HepG2 (cell line): Measurements from ENCODE around the gene NKD2. TPM values are rescaled to one million over a fixed set of nuclear protein-coding genes. Genes with fewer than 3 reads are reported as not detected.

Experiments
- ATAC-seq: fragments of 200-7000 bp; cut with Tn5 transposase; 3 replicates; pipeline ENCODE4 v1.9.1; 2020; ENCODE audit warnings: mild to moderate bottlenecking, moderate library complexity
- BruUV-seq: library from RNA; stranded (reverse); fragments of 400-500 nt; replicated peaks from 2 replicates; lab custom pipeline; 2021; lab: Mats Ljungman, UMichigan
- CTCF ChIA-PET: fragments of 300-600 bp; formaldehyde crosslinking; extraction: SDS; loops from one replicate; lab custom pipeline; 2021; ENCODE audit warnings: low total read pairs, inconsistent platforms, low intra/inter-chr PET ratio; lab: Yijun Ruan, JAX
- POLR2A ChIA-PET: fragments of 350-600 bp; sonication (Branson Sonifier 250); formaldehyde crosslinking; loops from one replicate; lab custom pipeline; 2020; ENCODE audit warnings: antibody characterized with exemption, inconsistent platforms; lab: Yijun Ruan, JAX
- DNase-seq: peaks from one replicate; pipeline ENCODE4 v3.0.0-alpha.2; 2015; ENCODE audit warnings: low spot score
- FAIRE-seq: peaks from 3 replicates; lab custom pipeline; 2011; peaks lifted over from hg19 to GRCh38; lab: Jason Lieb, UNC
- H2AFZ ChIP-seq: one replicate; pipeline ENCODE4 v1.6.1; 2011; ENCODE audit warnings: low read length, inconsistent platforms
- H3K27ac ChIP-seq: fragments of 300-600 bp; 3 replicates; pipeline ENCODE4 v1.8.0; 2011; ENCODE audit warnings: mixed run types, mild to moderate bottlenecking, mixed read lengths, low read length, inconsistent platforms; ENCODE audit not compliant: insufficient read depth; ENCODE audit errors: extremely low read length
- H3K27me3 ChIP-seq, 2 experiments: fragments of 200-600 bp in 1 of 2; 2 replicates in 1 of 2; 3 replicates in 1 of 2; pipeline versions ENCODE4 v1.6.0 to v1.8.0; 2011; ENCODE audit warnings: low read length in 2 of 2, mild to moderate bottlenecking in 2 of 2, moderate library complexity in 2 of 2, inconsistent platforms in 1 of 2; ENCODE audit not compliant: insufficient read depth in 2 of 2, control insufficient read depth in 1 of 2
- H3K36me3 ChIP-seq, 2 experiments: fragments of 200-600 bp in 1 of 2; replicated peaks in 1 of 2; 2 replicates in 1 of 2; 3 replicates in 1 of 2; pipeline versions ENCODE4 v1.5.1 to v1.8.0; 2011; ENCODE audit warnings: low read length in 2 of 2, inconsistent platforms in 1 of 2; ENCODE audit not compliant: insufficient read depth in 2 of 2, control insufficient read depth in 1 of 2
- H3K4me1 ChIP-seq: 2 replicates; pipeline ENCODE4 v1.5.1; 2012; ENCODE audit warnings: low read length, inconsistent platforms; ENCODE audit not compliant: insufficient read depth
- H3K4me2 ChIP-seq: 2 replicates; pipeline ENCODE4 v1.6.0; 2011; ENCODE audit warnings: low read depth, low read length, inconsistent platforms
- H3K4me3 ChIP-seq, 3 experiments: fragments of 200-600 bp in 1 of 3; sonication (generic), shearing (Covaris generic) in 1 of 3; replicated peaks in 1 of 3; 2 replicates each; pipeline ENCODE4 v1.5.1; 2011 to 2016; ENCODE audit warnings: low read length in 3 of 3, inconsistent platforms in 2 of 3, low read depth in 2 of 3, mild to moderate bottlenecking in 2 of 3, control low read depth in 1 of 3, mixed read lengths in 1 of 3; ENCODE audit not compliant: insufficient read depth in 1 of 3
- H3K79me2 ChIP-seq: one replicate; pipeline ENCODE4 v1.6.1; 2011; ENCODE audit warnings: low read length, inconsistent platforms; ENCODE audit not compliant: insufficient read depth
- H3K9ac ChIP-seq: 2 replicates; pipeline ENCODE4 v1.6.0; 2011; ENCODE audit warnings: mild to moderate bottlenecking, low read depth, low read length, inconsistent platforms; ENCODE audit not compliant: insufficient read depth
- H3K9me3 ChIP-seq: 2 replicates; pipeline ENCODE4 v1.5.1; 2012; ENCODE audit warnings: mild to moderate bottlenecking, low read length
- H4K20me1 ChIP-seq: 2 replicates; pipeline ENCODE4 v1.6.0; 2011; ENCODE audit warnings: inconsistent platforms, mild to moderate bottlenecking, low read length, moderate library complexity; ENCODE audit not compliant: insufficient read depth
- CREM ChIP-seq, 2 experiments: sonication (generic) in 1 of 2; formaldehyde crosslinking in 1 of 2; IDR thresholded peaks; 2 replicates each; pipeline versions ENCODE4 v1.4.0 to v1.6.1; 2016 to 2020; ENCODE audit warnings: antibody characterized with exemption in 1 of 2, mild to moderate bottlenecking in 1 of 2, missing genetic modification reagents in 1 of 2
- FOXC1 ChIP-seq: sonication (generic); formaldehyde crosslinking; IDR thresholded peaks from 2 replicates; pipeline ENCODE4 v1.8.0; 2022; ENCODE audit warnings: mild to moderate bottlenecking, missing genetic modification reagents, borderline replicate concordance
- HOXD1 ChIP-seq: sonication (generic); formaldehyde crosslinking; IDR thresholded peaks from 2 replicates; pipeline ENCODE4 v1.5.0; 2020; ENCODE audit warnings: missing genetic modification reagents
- KLF9 ChIP-seq: IDR thresholded peaks from 2 replicates; pipeline ENCODE4 v1.6.1; 2016; ENCODE audit warnings: low read depth
- NFRKB ChIP-seq: fragments of 450-650 bp; IDR thresholded peaks from 2 replicates; pipeline ENCODE4 v1.6.1; 2017
- NR1H2 ChIP-seq: sonication (generic); formaldehyde crosslinking; IDR thresholded peaks from 2 replicates; pipeline ENCODE4 v1.8.1; 2022; ENCODE audit warnings: low read depth, missing genetic modification reagents, borderline replicate concordance
- SIN3B ChIP-seq: fragments of 150-350 bp; IDR thresholded peaks from 2 replicates; pipeline ENCODE4 v1.6.1; 2014; ENCODE audit warnings: low read length
- YY1 ChIP-seq: IDR thresholded peaks from 2 replicates; pipeline ENCODE4 v1.6.1; 2011; ENCODE audit warnings: low read length, low read depth, moderate library complexity, mild to moderate bottlenecking; ENCODE audit not compliant: insufficient read depth, insufficient replicate concordance
- ZBTB42 ChIP-seq: sonication (generic); formaldehyde crosslinking; IDR thresholded peaks from 2 replicates; pipeline ENCODE4 v1.5.0; 2020; ENCODE audit warnings: mild to moderate bottlenecking, missing genetic modification reagents
- ZFP90 ChIP-seq: sonication (generic); formaldehyde crosslinking; IDR thresholded peaks from 2 replicates; pipeline ENCODE4 v1.8.0; 2022; ENCODE audit warnings: missing genetic modification reagents, mild to moderate bottlenecking, inconsistent platforms, borderline replicate concordance
- ZNF260 ChIP-seq: sonication (generic); formaldehyde crosslinking; IDR thresholded peaks from 2 replicates; pipeline ENCODE4 v1.4.0; 2020; ENCODE audit warnings: missing genetic modification reagents, low read depth, mild to moderate bottlenecking, borderline replicate concordance
- ZNF512 ChIP-seq: sonication (generic); formaldehyde crosslinking; IDR thresholded peaks from 2 replicates; pipeline ENCODE4 v1.4.0; 2020; ENCODE audit warnings: mild to moderate bottlenecking, missing genetic modification reagents
- ZNF570 ChIP-seq: sonication (generic); formaldehyde crosslinking; IDR thresholded peaks from 2 replicates; pipeline ENCODE4 v1.4.0; 2020; ENCODE audit warnings: mild to moderate bottlenecking, missing genetic modification reagents, borderline replicate concordance
- ZNF607 ChIP-seq: sonication (generic); formaldehyde crosslinking; IDR thresholded peaks from 2 replicates; pipeline ENCODE4 v1.5.1; 2020; ENCODE audit warnings: missing genetic modification reagents, mild to moderate bottlenecking, borderline replicate concordance
- ZNF790 ChIP-seq: sonication (generic); formaldehyde crosslinking; IDR thresholded peaks from 2 replicates; pipeline ENCODE4 v1.8.0; 2022; ENCODE audit warnings: missing genetic modification reagents, mild to moderate bottlenecking, borderline replicate concordance
- ZNF878 ChIP-seq: sonication (generic); formaldehyde crosslinking; IDR thresholded peaks from 2 replicates; pipeline ENCODE4 v1.8.1; 2023; ENCODE audit warnings: mild to moderate bottlenecking, missing genetic modification reagents, moderate library complexity
- ZNF879 ChIP-seq: sonication (generic); formaldehyde crosslinking; IDR thresholded peaks from 2 replicates; pipeline ENCODE4 v1.8.1; 2023; ENCODE audit warnings: missing genetic modification reagents
- ZSCAN9 ChIP-seq: IDR thresholded peaks from 2 replicates; pipeline ENCODE4 v1.6.1; 2016; ENCODE audit warnings: borderline replicate concordance
- WGBS: methylation state at CpG from one replicate; pipeline ENCODE4 v1.1.6; 2017; ENCODE audit warnings: low lambda C conversion rate; 5-methylcytosine and 5-hydroxymethylcytosine counted together
- in situ Hi-C: cut with HindIII; loops from 2 replicates; pipeline ENCODE4 v1.10.0; 2017; ENCODE audit warnings: low pct_unique_long_range_greater_than_20kb; ENCODE audit not compliant: extremely low pct_ligation_motif_present
- intact Hi-C: fragments of 100-400 bp; cut with micrococcal nuclease; formaldehyde crosslinking; loops from one replicate; pipeline ENCODE4 v1.10.0; 2022; ENCODE audit not compliant: unreplicated experiment
- polyA plus RNA-seq, 8 experiments: library from polyadenylated mRNA; depleted of rRNA in 3 of 8; stranded (reverse) in 7 of 8; unstranded in 1 of 8; fragments of >200 nt; fragmentation: Illumina TruSeq in 4 of 8; extraction: Trizol in 4 of 8; gene quantifications; 2 replicates each; pipeline versions ENCODE4 v1.2.1 to v1.2.3, GENCODE V29; 2011 to 2016; ENCODE audit warnings: low read depth in 4 of 8, missing spikeins in 1 of 8, mixed read lengths in 1 of 8; ENCODE audit not compliant: insufficient read depth in 1 of 8
- total RNA-seq, 5 experiments: library from RNA; depleted of rRNA; stranded (reverse); fragments of >200 nt; fragmentation: Illumina TruSeq; extraction: Trizol; gene quantifications; 2 replicates each; pipeline ENCODE4 v1.2.3, GENCODE V29; 2016; ENCODE audit warnings: low read depth in 1 of 5

NKD2 gene
- total and polyA plus RNA-seq, 2 of the 13 experiments (the other 11 are each of a cell fraction or from before 2014, with no cell fraction given), result 0.53 to 0.82 TPM

GRCh38 chr5:1017056-1017455 is 8.5 kb downstream of the NKD2 start (continued):
- TF ChIP-seq ZNF260 (no peak), ZNF879 (CRISPR knock-in tag) (no peak), NFRKB (no peak)

GRCh38 chr5:1017691-1018455 is 9.3 kb downstream of the NKD2 start:
- Histone ChIP-seq H3K9ac (no peak overlapping the region), H3K9me3 (no peaks in the 10 kb centered on the region)
- no peak for TF ChIP-seq YY1
- TF ChIP-seq ZNF607 (CRISPR knock-in tag), result no peak
- TF ChIP-seq ZNF570 (CRISPR knock-in tag), result no peak
- TF ChIP-seq ZBTB42 (CRISPR knock-in tag), result no peak
- no peak for TF ChIP-seq ZNF878 (CRISPR knock-in tag)
- TF ChIP-seq ZNF790 (CRISPR knock-in tag), result no peak
- no peak for TF ChIP-seq FOXC1
- TF ChIP-seq ZFP90 (CRISPR knock-in tag), result no peak
- TF ChIP-seq KLF9, result no peak
- TF ChIP-seq HOXD1, result no peak
- no peak for TF ChIP-seq NR1H2 (CRISPR knock-in tag)
- no peak for TF ChIP-seq ZSCAN9 (CRISPR knock-in tag)
- no peak for TF ChIP-seq ZNF512 (CRISPR knock-in tag)
- TF ChIP-seq SIN3B, result no peak
- TF ChIP-seq CREM (IDR thresholded peaks at IDR 0.05), result no peak
- no peak for TF ChIP-seq CREM (CRISPR knock-in tag; IDR thresholded peaks at IDR 0.05)

More at GRCh38 chr5:1017691-1018455, 9.3 kb downstream of the NKD2 start:
- no peak overlapping the region for H3K4me2 ChIP-seq
- in situ Hi-C loops, result no loop called here
- BruUV-seq, result no TSS peak
- no peak overlapping the region for H3K27ac ChIP-seq
- no peaks in the 10 kb centered on the region for H4K20me1 ChIP-seq
- FAIRE-seq (no peak), DNase-seq (no peak), ATAC-seq (peak; percentile 10; the same call in 1 of the 3 replicates)
- intact Hi-C loops, result no loop called here
- H3K27me3 ChIP-seq, result peaks cover 2 to 4% of the 10 kb centered on the region in 2 experiments; a peak in 2 of 5 replicates
- 51% methylated on average over 13 of the region's 19 CpGs for WGBS
- no peaks in the 10 kb centered on the region for H3K4me1 ChIP-seq
- no peaks in the 10 kb centered on the region for H3K79me2 ChIP-seq
- POLR2A ChIA-PET, result no interaction called here
- no peak overlapping the region for H2AFZ ChIP-seq
- H3K4me3 ChIP-seq, result no peak overlapping the region
- H3K36me3 ChIP-seq, result no peaks in the 10 kb centered on the region
- CTCF ChIA-PET, result no interaction called here
